Pons (tissue), 1 donor: Measurements from ENCODE around the gene CCDC6.
A peak's percentile ranks its signal among the peaks of the same experiment; 100 is the strongest.
"Not testable (repeated sequence)": the region's sequence is repeated elsewhere in the genome, so short reads cannot be mapped to it uniquely, and the experiment has no call there.

ENCODE experiments used
- DNase-seq: peaks from one replicate; pipeline ENCODE4 v3.0.0-alpha.2; 2016; ENCODE audit warnings: low spot score

CCDC6 gene

DNA sequence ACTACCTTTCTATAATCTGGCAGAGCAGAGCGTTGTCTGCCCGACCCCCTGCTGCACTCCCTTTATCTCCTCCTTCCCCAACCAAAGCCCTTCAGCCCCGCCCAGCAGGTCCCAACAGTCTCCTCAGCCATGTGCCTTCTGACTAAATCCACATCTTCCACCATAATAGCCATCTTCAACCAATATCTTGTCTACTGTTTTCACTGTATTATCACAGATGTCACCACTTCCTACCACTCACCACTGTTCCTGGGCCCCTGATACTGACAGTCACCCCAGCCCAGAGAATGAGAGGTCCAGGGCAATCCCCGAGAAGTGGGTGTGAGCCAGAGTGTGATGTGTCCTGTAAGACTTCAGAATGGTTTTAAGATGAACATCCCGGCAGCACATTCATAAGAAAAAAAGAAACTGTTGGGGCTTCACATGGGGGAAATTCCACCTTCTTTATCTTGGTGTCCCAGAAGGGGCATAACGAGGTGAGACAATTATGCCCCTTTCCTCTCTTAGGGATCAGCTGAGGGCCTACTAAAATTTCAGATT is 25.3 kb downstream of the CCDC6 start:
- DNase-seq = no peak

DNA sequence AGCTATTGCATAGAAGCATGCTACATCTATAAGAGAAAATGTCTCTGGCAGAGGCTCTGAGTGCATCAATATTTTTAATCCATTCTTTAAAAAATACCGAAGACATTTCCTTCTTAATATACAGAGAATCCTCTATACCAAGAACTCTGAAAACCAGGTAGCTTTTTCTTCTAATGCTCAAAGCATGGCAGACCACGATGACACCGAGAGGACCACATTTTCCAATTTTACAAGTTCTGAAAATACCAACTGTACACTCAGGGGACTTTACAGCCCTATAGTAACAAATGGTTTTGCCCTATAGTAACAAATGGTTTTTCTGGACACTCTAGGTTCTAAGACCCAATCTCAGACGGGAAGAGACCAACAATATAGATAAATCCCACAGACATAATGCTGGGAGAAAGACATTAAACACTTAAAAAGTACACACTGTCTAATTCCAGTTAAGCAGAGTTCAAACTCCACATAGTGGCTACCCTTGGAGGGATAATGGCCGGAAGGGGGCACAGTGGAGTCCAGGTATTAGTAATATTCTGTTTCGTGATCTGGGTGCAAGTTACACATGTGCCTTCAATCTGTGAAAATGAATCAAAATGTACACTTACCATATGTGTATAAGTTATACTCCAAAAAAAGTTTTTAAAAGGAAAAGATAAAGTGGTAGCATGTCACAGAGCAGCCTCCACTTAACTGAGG is 26.2 kb downstream of the CCDC6 start:
- DNase-seq = no peak

DNA sequence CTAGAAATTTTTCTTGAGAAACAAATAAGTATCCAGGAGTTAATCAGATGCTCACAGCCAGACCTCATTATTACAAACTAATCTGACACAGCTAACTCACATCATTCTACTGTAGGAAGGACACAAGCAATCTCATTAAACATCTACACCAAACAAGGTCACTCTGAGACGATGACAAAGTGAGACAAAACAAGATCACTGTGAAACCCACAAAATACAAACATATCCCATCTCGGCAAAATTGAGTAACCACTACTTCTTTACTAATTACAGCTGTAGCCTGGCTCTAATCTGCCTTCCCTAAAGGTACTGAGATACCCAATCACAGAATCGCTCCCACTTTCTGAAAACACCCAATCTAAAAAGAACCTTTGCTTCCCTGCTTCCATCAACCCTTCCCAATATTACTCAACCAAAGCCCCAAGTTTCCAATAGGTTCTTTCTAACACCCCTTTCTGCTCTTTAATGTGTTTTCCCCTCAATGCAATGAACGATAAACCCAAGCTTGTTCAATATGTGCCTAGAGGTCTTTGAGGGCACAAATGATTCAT is 26.9 kb downstream of the CCDC6 start:
- DNase-seq = no peak

DNA sequence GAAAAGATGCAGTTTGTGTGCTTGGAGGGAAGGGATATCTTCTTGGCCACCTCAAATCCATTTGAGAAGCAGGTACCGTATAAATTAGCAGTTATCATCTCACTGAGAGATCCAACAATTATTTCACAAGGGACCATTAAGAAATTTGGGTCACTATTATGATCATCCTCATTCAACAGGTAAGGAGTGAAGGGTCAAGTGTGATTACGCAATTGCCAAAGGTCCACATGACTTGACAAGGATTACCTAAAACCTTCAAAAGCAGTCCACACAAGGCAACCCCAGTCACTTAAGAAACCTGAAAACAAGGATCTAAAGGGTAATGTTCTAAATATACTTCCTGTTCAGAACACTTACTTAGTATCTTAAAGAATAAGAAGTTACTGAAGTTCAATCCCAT is 27.4 kb downstream of the CCDC6 start:
- no peak for DNase-seq

DNA sequence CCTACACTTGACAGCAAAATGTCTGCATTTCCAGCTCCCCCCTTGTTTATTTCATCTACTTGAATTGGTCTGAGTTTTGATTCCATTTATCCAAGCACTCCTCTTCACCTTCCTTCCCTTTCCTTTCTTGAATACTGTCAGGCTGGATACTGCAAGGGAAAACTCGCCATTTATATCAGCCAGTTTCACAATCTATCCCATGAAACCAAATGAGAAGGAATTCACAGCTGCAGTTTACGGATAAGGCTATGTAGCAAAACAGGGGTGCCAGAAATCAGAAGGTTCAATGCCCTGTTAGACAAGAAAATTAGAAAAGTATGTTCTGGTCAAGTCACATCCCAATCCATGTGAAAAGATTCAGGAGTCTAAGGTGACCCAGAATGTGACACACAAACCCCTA is 28.1 kb downstream of the CCDC6 start:
- no peak for DNase-seq

DNA sequence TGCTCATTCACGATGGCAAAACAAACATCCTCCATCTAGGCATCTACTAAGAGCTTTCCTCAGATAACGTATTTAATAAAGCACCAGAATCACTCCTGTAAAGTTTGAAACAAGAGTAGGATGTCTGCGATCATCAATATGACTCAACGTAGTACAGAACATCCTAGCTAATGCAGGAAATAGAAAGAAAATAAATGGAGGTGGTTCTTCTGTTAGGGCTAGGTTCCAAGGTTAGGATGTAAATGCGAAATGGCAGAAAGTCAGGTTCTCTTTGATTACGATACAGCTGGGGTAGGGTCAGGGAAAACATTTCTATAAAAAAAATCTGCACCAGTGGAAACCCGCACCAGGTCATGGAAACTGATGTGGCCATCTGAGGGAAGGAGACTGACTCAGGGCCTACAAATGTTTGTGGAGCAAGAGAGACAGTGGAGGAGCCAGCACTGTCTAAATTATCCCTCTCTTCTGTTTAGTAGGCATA is 29.1 kb downstream of the CCDC6 start:
- DNase-seq = no peak

DNA sequence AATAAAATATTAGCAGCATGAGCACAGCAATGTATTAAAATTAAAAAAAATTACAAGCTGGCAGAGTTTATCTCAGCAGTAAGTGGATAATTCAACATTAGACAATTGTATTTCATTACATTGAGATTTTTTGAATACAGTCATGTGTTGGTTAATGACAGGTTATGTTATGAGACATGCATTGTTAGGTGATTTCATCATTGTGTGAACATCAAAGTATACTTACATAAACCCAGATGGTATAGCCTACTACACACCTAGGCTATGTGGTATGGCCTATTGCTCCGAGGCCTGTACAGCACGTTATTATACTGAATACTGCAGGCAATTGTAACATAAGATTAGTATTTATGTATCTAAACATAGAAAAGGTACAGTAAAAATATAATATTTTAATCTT is 29.7 kb downstream of the CCDC6 start:
- no peak for DNase-seq

DNA sequence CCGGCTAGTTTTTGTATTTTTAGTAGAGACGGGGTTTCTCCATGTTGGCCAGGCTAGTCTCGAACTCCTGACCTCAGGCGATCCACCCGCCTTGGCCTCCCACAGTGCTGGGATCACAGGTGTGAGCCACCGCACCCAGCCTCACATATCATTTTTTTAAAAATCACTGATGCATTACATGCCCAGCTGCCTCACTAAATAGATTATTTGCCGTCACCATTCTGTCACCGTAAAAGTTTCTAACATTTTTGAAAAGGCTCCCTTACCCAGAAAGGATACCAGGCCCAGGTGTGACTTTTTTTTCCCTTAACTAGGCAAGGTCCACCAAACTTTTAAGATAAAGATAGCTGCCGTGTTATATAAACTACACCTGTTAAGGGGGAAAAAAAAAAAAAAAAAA is 30.1 kb downstream of the CCDC6 start:
- DNase-seq = not testable (repeated sequence)

DNA sequence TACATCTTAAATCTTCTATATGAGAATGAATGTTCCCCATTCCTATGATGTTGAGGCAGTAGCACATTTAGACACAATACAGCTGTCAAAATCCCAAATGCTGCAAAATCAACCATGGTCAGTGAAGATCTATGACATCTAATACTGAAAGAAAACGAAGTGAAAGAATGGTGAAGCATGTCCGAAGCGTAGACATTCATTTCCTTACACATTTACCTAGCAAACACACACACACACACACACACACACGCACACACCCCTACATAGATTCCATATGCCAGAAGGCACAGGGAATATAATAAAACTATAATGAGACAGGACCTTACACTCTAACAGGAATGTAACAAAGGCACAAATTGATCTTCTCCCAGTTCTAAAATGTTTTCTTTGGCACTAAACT is 32.5 kb downstream of the CCDC6 start:
- DNase-seq = no peak

DNA sequence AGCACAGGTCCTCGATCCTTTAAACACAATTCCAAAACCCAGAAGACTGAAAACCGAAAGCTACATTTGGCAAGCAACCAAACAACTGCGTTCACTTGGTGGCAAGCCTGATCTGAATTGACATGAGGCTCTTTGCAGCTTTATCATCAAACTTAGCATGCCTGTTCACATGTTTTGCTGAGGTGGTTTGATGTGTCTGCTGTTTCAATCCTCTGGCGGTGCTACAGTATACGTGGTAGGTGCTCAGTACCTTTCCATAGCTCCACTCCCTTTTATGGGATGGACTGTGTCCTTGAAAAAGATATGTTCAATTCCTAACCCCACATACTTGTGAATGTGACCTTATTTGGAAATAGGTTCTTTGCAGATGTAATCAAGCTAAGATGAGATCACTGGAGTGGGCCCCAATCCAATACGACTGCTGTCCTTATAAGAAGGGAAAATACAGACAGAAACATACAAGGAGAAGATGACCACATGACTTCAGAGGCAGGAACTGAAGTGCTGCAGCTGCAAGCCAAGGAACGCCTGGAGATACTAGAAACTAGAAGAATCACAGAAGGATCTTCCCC is 33.4 kb downstream of the CCDC6 start:
- peak; percentile 27 for DNase-seq

DNA sequence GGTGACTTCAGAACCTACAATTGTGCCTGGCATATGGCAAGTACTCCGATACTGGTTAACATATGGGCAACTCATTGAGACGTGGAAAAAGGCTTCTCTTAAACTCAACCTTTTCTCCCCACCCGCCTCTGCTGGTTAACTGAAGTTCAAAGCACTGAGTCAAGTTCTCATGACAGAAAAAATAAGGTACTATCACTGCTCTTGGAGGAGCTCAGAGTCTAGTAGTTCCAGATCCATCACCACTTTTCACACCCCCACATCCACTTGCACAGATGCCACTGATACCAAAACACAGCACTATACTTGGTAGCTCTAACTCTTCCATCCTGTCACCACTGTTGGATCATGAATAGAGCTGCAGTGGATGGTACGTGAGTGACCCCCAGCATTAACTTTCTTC is 36.2 kb downstream of the CCDC6 start:
- DNase-seq = no peak

DNA sequence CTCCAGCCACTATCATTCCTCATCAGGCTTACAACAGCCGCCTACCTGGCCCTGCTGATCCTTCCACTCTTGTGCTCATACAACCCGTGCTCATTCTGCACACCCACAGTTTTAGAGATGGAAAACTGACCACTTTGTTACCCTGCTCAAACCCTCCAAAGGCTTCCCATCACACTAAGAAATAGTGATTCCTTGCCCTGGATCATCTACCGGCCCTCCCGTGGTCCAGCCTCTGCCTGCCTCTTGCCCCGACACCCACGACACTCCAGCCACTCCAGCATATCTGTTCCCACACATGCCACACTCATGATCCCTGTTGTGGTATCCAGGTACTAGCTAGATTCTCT is 36.8 kb downstream of the CCDC6 start:
- no peak for DNase-seq

DNA sequence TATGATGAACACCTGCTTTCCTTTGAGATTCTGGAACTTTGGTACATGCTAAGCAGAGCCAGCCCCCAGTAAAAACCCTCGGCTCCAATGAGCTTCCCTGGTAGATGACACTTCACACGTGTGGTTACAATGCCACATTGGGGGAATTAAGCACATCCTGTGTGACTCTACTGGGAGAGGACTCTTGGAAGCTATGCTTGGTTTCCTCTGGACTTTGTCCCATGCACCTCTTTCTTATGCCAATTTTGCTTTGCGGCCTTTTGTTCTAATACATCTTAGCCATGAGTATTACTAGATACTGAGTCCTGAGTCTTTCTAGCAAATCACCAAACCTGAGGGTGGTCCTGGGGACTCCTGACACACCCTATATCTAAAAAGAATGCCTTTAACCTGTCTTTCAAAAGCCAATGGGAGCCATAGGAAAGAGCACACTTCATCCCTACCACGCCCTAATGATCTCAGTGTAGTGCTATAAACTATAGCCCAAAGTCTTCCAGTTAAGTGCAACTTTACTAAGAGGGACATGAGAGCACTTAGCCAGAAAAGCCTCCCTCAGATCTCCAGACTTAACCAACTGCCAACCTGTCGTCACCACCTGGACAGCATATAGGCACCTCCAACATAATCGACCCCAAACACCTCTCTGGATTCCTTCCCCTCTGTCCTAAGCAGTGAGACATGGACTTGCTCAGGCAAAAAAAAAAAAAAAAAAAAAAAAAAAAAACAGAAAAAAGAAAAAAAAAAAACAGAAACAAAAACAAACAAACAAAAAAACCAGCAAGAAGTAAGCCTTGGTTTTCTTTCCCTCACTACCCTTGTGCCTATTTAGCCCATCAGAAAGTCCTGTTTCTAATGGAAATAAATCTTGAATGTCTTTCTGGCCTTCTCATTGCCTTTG is 37.4 kb downstream of the CCDC6 start:
- no peak for DNase-seq

DNA sequence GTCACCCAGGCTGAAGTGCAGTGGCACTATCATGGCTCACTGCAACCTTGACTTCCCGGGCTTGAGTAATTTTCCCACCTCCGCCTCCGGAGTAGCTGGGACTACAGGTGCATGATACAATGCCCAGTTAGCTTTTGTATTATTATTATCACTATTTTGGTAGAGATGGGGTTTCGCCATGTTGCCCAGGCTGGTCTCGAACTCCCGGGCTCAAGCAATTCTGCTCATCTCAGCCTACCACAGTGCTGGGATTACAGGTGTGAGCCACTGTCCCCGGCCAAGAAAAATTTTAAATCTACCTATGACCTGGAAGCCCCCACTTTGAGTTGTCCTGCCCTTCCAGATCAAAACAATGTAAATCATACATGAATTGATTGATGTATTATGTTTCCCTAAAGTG is 38.8 kb downstream of the CCDC6 start:
- DNase-seq = no peak

DNA sequence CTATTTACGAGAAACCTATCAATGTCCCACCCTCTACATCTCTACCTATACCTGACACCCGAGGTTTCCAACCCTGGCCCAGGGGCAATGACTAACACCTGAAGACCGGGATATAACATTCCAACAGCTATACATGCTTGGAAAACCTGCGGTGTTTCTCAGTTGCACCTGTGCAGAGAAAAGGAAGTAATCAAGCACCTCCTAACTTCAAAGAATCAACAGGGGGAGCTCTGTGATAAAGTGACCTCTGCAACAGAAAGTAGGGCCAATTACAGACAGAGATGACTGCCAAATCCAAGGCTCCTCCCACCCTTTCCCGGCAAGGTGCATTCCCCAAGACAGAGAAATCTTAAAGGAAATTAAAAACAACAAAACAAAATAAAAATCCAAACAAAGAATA is 41.3 kb downstream of the CCDC6 start:
- peak; percentile 57 for DNase-seq

DNA sequence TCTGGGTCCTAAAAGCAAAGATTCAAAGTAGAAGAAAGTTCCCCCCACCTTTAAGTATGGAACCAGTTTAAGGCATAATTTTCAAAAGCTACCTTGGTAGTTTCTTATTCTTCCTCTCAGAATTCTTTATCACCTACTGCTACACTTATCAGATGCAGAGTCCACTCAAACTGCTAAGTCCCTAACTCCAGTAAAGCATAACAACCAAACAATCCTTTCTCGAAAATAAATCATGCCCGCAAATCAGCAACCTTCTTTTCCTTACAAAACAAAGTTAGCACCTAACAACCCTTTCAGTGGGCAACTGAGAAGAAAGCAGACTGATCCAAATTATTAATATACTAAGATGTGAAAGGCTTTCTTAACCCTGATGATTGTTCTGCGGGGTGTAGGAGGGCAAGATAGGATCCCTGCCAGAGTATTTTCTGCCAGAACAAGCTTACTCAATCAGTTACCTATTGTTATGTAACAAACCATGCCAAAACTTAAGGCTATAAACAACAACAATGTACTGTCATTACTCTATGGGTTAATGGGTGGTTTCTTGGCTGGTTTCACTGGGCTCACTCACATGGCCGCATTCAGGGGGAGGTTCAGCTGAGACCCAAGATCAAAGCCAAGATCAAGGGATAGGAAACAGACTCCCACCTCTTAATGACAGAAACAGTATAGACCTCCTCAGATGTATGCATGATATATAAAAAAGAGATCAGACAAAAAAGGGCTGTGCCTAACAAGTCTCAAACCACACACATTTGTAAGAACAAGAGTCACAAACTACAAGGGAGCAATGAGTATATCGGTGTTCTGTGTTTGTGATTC is 42.0 kb downstream of the CCDC6 start:
- DNase-seq = no peak

DNA sequence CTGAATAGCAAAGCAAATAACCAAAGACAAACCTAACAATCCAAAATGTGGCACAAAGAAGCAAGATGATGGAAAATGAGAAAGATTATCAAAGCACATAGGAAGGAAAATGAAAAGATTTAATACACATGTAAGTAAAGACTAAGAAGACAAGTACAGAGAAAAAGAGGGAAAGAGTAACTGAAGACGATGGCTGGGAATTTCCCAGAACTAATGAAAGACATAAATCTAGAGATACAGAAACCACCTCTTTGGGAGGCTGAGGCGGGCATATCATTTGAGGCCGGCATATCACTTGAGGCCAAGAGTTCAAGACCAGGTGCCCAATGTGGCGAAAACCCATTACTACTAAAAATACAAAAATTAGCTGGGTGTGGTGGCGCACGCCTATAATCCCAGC is 46.8 kb downstream of the CCDC6 start:
- DNase-seq = no peak

DNA sequence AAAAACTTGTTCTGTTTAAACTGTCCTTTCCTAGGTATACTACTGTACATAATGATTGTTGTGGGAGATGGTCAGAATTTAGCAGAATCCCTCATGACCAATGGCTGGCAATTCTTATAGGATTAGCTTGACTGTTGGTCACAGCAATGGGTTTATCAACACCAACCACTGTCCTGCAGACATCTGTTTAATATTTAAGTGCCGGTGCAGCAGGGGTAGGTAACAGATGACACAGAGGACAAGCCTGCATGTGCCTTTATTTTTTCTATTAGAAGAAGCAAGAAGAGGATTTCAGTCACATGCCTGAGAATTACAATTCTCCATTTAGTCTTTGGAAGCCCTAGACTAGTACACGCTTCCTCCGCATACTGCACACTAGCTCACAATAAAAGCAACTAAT is 48.4 kb downstream of the CCDC6 start:
- DNase-seq = no peak

DNA sequence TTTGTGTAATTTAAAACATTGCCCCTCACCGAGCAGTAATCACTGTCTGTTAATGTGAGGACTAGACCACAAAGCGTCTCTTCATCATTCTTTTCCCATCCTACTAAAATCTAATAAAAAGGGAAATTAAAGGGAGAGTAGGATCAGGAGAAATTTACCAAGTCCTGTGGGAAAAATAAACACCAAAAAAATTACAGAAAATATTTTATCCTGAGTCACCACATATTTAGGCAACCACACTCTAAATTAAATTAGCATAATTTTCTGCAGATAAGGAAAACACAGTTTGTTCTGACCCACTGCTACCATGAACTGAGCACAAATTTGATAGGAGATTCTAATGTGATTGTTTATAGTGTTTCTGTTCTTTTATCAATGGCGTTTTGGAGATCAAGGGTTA is 49.3 kb downstream of the CCDC6 start:
- no peak for DNase-seq

DNA sequence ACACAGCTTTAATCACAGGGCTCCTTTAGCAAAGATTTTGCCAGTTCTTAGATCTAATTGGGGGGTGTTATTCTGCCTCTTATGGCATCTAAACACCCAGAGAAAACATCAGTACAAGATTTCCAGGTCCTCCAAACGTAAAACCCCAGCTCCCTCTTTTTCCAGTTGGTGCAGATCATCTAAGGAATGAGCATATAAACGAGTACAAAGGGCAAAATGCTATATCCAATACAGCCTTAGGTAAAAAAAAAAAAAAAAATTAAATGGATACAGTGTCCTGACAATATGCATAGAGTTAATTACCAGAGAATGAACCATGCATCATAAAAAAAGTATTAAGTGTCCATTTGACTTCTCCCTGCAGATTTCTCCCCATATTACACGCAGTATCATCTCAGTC is 50.3 kb downstream of the CCDC6 start:
- DNase-seq = no peak

DNA sequence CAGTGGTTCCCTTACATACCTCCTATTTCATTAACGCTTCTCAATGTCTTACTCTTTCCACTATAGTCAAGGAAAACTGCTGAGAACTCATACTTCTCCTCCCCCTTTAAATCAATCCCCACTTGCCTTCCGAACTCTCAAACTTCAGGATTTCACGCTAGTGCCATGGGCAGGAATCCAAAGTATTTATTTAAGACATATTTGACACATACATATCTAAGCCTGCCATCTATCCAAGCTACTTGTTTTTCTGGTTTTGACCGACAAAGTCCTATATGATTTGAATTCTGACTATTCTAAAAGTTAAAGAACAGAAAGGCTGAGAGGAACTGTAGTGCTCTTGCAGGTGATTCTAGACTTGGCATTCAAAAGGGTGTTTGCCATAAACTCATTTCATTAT is 51.8 kb downstream of the CCDC6 start:
- DNase-seq = no peak

DNA sequence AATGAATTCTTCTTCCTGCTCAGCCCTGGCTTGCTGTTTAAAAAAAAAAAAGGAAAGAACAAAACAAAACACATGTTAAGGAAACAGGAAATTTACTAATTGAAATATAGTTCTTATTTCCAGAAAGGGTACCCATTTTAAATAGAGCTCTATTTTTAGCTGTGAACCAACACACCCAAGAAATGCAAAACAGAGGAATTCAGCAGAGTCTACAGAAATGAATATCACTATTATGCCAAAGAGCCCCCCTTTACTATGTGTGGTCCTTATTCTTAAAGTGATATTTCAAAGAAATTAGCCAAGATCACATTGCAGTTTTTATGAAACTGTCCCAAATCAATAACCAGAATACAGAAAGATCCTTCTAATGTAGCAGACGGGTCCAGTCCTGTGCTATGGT is 53.7 kb downstream of the CCDC6 start:
- no peak for DNase-seq
